WTC11 (cell line): ENCODE data around the gene NEURL4. TPM values are rescaled to one million over a fixed set of nuclear protein-coding genes. Genes with fewer than 3 reads are reported as not detected.

Experiments used
- ATAC-seq: fragments of 200-7000 bp; cut with Tn5 transposase; 2 replicates; pipeline ENCODE4 v1.10.0; 2021; ENCODE audit warnings: mild to moderate bottlenecking, moderate library complexity
- CTCF ChIA-PET: fragments of 300-600 bp; sonication (Branson Sonifier 250); formaldehyde crosslinking; loops from one replicate; lab custom pipeline; 2021; ENCODE audit warnings: antibody characterized with exemption; lab: Charles Lee
- POLR2A ChIA-PET: fragments of 350-600 bp; sonication (Branson Sonifier 250); formaldehyde crosslinking; loops from one replicate; lab custom pipeline; 2021; ENCODE audit warnings: antibody characterized with exemption; lab: Charles Lee
- DNase-seq: peaks from one replicate; pipeline ENCODE4 v3.0.0; 2021; ENCODE audit warnings: low spot score
- H3K27ac Mint-ChIP-seq: 2 replicates; pipeline ENCODE4 v1.8.0; 2021; ENCODE audit warnings: mixed read lengths
- H3K27me3 Mint-ChIP-seq: 2 replicates; pipeline ENCODE4 v1.8.0; 2021; ENCODE audit warnings: low read depth, mild to moderate bottlenecking, moderate library complexity, mixed read lengths
- H3K36me3 Mint-ChIP-seq: 2 replicates; pipeline ENCODE4 v1.8.0; 2021; ENCODE audit warnings: mixed read lengths
- H3K4me1 Mint-ChIP-seq: 2 replicates; pipeline ENCODE4 v1.8.0; 2022; ENCODE audit warnings: mixed read lengths
- H3K4me3 Mint-ChIP-seq: 2 replicates; pipeline ENCODE4 v1.8.0; 2021; ENCODE audit warnings: mild to moderate bottlenecking, moderate library complexity, mixed read lengths
- H3K9me3 Mint-ChIP-seq: 2 replicates; pipeline ENCODE4 v1.8.0; 2021; ENCODE audit warnings: mixed read lengths
- CBFB ChIP-seq: sonication (generic); formaldehyde crosslinking; IDR thresholded peaks from 2 replicates; pipeline ENCODE4 v1.8.1; 2022; ENCODE audit warnings: mild to moderate bottlenecking, low read depth, missing genetic modification reagents
- EMX1 ChIP-seq: fragments of 250-450 bp; sonication (Bioruptor Pico); IDR thresholded peaks from 2 replicates; pipeline ENCODE4 v1.8.0; 2021; ENCODE audit warnings: mild to moderate bottlenecking
- ETV6 ChIP-seq: sonication (generic); formaldehyde crosslinking; IDR thresholded peaks from 2 replicates; pipeline ENCODE4 v1.8.1; 2022; ENCODE audit warnings: mild to moderate bottlenecking, missing genetic modification reagents
- GABPB1 ChIP-seq: sonication (generic); formaldehyde crosslinking; IDR thresholded peaks from 2 replicates; pipeline ENCODE4 v1.8.1; 2023; ENCODE audit warnings: mild to moderate bottlenecking, missing genetic modification reagents
- GRHL2 ChIP-seq: fragments of 250-450 bp; sonication (Bioruptor Pico); IDR thresholded peaks from 2 replicates; pipeline ENCODE4 v1.8.0; 2022; ENCODE audit warnings: mild to moderate bottlenecking, moderate library complexity; ENCODE audit not compliant: insufficient replicate concordance, severe bottlenecking
- GTF2I ChIP-seq: fragments of 250-450 bp; sonication (Bioruptor Pico); conservative IDR thresholded peaks from 2 replicates; pipeline ENCODE4 v1.4.0; 2021; ENCODE audit warnings: mild to moderate bottlenecking
- MXD4 ChIP-seq: fragments of 250-450 bp; sonication (Bioruptor Pico); IDR thresholded peaks from 2 replicates; pipeline ENCODE4 v1.8.0; 2021; ENCODE audit warnings: mild to moderate bottlenecking, moderate library complexity, borderline replicate concordance
- NR3C1 ChIP-seq: sonication (generic); formaldehyde crosslinking; conservative IDR thresholded peaks from 2 replicates; pipeline ENCODE4 v1.8.1; 2023; ENCODE audit warnings: low read depth, mild to moderate bottlenecking, missing genetic modification reagents
- OVOL2 ChIP-seq: fragments of 250-450 bp; sonication (Bioruptor Pico); IDR thresholded peaks from 2 replicates; pipeline ENCODE4 v1.9.0; 2021; ENCODE audit warnings: mild to moderate bottlenecking, borderline replicate concordance
- PRRX2 ChIP-seq: fragments of 250-450 bp; sonication (Bioruptor Pico); IDR thresholded peaks from 2 replicates; pipeline ENCODE4 v1.8.0; 2021; ENCODE audit warnings: mild to moderate bottlenecking
- RORB ChIP-seq: fragments of 250-450 bp; sonication (Bioruptor Pico); IDR thresholded peaks from 2 replicates; pipeline ENCODE4 v1.9.0; 2021; ENCODE audit warnings: mild to moderate bottlenecking
- SOX15 ChIP-seq: fragments of 250-450 bp; sonication (Bioruptor Pico); IDR thresholded peaks from 2 replicates; pipeline ENCODE4 v1.9.0; 2021; ENCODE audit warnings: mild to moderate bottlenecking
- TEAD1 ChIP-seq: sonication (generic); formaldehyde crosslinking; IDR thresholded peaks from 2 replicates; pipeline ENCODE4 v1.8.0; 2022; ENCODE audit warnings: mild to moderate bottlenecking, missing genetic modification reagents
- ZNF232 ChIP-seq: sonication (generic); formaldehyde crosslinking; IDR thresholded peaks from 2 replicates; pipeline ENCODE4 v1.8.0; 2022; ENCODE audit warnings: mild to moderate bottlenecking, missing genetic modification reagents
- ZNF263 ChIP-seq: sonication (generic); formaldehyde crosslinking; IDR thresholded peaks from 2 replicates; pipeline ENCODE4 v1.8.1; 2022; ENCODE audit warnings: low read depth, mild to moderate bottlenecking, moderate library complexity, missing genetic modification reagents
- ZNF317 ChIP-seq: sonication (generic); formaldehyde crosslinking; IDR thresholded peaks from 2 replicates; pipeline ENCODE4 v1.8.1; 2023; ENCODE audit warnings: low read depth, mild to moderate bottlenecking, moderate library complexity, missing genetic modification reagents, borderline replicate concordance
- total RNA-seq: library from RNA; stranded (reverse); gene quantifications from 3 replicates; pipeline ENCODE4 v1.2.3, GENCODE V29; 2021
- TF ChIP-seq, protein P1 (sequence below): sonication (generic); formaldehyde crosslinking; IDR thresholded peaks from 2 replicates; pipeline ENCODE4 v1.8.0; 2022; ENCODE audit warnings: missing genetic modification reagents
- TF ChIP-seq, protein P2 (sequence below): sonication (generic); formaldehyde crosslinking; IDR thresholded peaks from 2 replicates; pipeline ENCODE4 v1.8.1; 2023; ENCODE audit warnings: mild to moderate bottlenecking, moderate library complexity, missing genetic modification reagents
- TF ChIP-seq, protein P3 (sequence below): fragments of 250-450 bp; sonication (Bioruptor Pico); IDR thresholded peaks from 2 replicates; pipeline ENCODE4 v1.9.0; 2021; ENCODE audit warnings: mild to moderate bottlenecking
- TF ChIP-seq, protein P4 (sequence below): sonication (generic); formaldehyde crosslinking; IDR thresholded peaks from 2 replicates; pipeline ENCODE4 v1.8.1; 2023; ENCODE audit warnings: mild to moderate bottlenecking, missing genetic modification reagents
- TF ChIP-seq, protein P5 (sequence below): sonication (generic); formaldehyde crosslinking; IDR thresholded peaks from 2 replicates; pipeline ENCODE4 v1.8.1; 2023; ENCODE audit warnings: mild to moderate bottlenecking, missing genetic modification reagents
- TF ChIP-seq, protein P6 (sequence below): sonication (generic); formaldehyde crosslinking; conservative IDR thresholded peaks from 2 replicates; pipeline ENCODE4 v1.8.1; 2023; ENCODE audit warnings: mild to moderate bottlenecking, low read depth, missing genetic modification reagents, moderate library complexity

NEURL4 gene
- total RNA-seq, 1 experiment from 2014 or later, result 64.4 TPM

DNA sequence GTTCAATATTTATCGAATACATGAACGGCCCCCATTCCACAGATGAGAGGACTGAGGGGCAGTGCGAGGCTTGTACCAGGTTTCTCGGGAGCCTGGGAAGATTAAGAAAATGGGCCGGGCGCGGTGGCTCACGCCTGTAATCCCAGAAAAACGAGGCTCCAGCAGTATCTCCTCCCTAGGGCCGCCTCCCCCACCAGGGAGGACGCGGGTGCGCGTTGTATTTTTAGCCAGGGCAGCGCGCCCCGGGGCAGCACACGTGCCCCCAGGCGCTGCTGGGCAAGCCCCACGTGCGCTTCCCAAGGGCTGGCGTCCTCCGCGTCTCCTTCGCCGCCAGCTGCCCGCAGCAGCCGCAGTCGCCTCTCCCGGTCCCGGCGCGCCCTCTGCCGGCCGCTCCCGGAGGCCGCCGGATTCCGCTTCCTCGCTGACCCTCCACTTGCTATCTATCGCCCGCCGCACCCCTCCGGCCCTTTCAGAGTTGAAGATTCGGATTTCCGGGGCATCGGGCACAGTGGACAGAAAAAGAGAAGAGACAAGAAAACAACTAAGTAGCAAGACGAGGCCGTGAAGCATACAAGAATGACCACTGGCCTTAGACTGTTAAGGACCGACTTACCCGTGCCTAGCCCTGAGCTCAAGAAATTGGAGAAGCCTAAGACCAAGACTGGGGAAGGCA, 32.8 kb downstream of the NEURL4 start (continued):
- TF ChIP-seq, protein P1, sequence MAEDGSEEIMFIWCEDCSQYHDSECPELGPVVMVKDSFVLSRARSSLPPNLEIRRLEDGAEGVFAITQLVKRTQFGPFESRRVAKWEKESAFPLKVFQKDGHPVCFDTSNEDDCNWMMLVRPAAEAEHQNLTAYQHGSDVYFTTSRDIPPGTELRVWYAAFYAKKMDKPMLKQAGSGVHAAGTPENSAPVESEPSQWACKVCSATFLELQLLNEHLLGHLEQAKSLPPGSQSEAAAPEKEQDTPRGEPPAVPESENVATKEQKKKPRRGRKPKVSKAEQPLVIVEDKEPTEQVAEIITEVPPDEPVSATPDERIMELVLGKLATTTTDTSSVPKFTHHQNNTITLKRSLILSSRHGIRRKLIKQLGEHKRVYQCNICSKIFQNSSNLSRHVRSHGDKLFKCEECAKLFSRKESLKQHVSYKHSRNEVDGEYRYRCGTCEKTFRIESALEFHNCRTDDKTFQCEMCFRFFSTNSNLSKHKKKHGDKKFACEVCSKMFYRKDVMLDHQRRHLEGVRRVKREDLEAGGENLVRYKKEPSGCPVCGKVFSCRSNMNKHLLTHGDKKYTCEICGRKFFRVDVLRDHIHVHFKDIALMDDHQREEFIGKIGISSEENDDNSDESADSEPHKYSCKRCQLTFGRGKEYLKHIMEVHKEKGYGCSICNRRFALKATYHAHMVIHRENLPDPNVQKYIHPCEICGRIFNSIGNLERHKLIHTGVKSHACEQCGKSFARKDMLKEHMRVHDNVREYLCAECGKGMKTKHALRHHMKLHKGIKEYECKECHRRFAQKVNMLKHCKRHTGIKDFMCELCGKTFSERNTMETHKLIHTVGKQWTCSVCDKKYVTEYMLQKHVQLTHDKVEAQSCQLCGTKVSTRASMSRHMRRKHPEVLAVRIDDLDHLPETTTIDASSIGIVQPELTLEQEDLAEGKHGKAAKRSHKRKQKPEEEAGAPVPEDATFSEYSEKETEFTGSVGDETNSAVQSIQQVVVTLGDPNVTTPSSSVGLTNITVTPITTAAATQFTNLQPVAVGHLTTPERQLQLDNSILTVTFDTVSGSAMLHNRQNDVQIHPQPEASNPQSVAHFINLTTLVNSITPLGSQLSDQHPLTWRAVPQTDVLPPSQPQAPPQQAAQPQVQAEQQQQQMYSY (CRISPR knock-in tag), result peak; percentile 49; the same call in 1 of the 2 replicates
- no peak for TF ChIP-seq EMX1 (CRISPR knock-in tag)
- peak; percentile 54; the same call in 1 of the 2 replicates for TF ChIP-seq GABPB1 (CRISPR knock-in tag)
- TF ChIP-seq, protein P2, sequence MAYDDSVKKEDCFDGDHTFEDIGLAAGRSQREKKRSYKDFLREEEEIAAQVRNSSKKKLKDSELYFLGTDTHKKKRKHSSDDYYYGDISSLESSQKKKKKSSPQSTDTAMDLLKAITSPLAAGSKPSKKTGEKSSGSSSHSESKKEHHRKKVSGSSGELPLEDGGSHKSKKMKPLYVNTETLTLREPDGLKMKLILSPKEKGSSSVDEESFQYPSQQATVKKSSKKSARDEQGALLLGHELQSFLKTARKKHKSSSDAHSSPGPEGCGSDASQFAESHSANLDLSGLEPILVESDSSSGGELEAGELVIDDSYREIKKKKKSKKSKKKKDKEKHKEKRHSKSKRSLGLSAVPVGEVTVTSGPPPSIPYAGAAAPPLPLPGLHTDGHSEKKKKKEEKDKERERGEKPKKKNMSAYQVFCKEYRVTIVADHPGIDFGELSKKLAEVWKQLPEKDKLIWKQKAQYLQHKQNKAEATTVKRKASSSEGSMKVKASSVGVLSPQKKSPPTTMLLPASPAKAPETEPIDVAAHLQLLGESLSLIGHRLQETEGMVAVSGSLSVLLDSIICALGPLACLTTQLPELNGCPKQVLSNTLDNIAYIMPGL (CRISPR knock-in tag), result peak; percentile 92
- TF ChIP-seq CBFB (CRISPR knock-in tag), result no peak
- no peak for TF ChIP-seq OVOL2 (CRISPR knock-in tag)
- TF ChIP-seq ZNF317 (CRISPR knock-in tag), result peak; percentile 27; the same call in 1 of the 2 replicates
- TF ChIP-seq TEAD1 (CRISPR knock-in tag), result peak; percentile 97
- TF ChIP-seq ZNF232 (CRISPR knock-in tag), result peak; percentile 95
- TF ChIP-seq, protein P3, sequence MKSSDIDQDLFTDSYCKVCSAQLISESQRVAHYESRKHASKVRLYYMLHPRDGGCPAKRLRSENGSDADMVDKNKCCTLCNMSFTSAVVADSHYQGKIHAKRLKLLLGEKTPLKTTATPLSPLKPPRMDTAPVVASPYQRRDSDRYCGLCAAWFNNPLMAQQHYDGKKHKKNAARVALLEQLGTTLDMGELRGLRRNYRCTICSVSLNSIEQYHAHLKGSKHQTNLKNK (CRISPR knock-in tag), result no peak
- no peak for TF ChIP-seq RORB (CRISPR knock-in tag)
- no peak for TF ChIP-seq MXD4 (CRISPR knock-in tag)
- TF ChIP-seq, protein P4, sequence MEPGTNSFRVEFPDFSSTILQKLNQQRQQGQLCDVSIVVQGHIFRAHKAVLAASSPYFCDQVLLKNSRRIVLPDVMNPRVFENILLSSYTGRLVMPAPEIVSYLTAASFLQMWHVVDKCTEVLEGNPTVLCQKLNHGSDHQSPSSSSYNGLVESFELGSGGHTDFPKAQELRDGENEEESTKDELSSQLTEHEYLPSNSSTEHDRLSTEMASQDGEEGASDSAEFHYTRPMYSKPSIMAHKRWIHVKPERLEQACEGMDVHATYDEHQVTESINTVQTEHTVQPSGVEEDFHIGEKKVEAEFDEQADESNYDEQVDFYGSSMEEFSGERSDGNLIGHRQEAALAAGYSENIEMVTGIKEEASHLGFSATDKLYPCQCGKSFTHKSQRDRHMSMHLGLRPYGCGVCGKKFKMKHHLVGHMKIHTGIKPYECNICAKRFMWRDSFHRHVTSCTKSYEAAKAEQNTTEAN (CRISPR knock-in tag), result peak; percentile 81; the same call in 1 of the 2 replicates
- peak; percentile 66; the same call in 1 of the 2 replicates for TF ChIP-seq NR3C1

DNA sequence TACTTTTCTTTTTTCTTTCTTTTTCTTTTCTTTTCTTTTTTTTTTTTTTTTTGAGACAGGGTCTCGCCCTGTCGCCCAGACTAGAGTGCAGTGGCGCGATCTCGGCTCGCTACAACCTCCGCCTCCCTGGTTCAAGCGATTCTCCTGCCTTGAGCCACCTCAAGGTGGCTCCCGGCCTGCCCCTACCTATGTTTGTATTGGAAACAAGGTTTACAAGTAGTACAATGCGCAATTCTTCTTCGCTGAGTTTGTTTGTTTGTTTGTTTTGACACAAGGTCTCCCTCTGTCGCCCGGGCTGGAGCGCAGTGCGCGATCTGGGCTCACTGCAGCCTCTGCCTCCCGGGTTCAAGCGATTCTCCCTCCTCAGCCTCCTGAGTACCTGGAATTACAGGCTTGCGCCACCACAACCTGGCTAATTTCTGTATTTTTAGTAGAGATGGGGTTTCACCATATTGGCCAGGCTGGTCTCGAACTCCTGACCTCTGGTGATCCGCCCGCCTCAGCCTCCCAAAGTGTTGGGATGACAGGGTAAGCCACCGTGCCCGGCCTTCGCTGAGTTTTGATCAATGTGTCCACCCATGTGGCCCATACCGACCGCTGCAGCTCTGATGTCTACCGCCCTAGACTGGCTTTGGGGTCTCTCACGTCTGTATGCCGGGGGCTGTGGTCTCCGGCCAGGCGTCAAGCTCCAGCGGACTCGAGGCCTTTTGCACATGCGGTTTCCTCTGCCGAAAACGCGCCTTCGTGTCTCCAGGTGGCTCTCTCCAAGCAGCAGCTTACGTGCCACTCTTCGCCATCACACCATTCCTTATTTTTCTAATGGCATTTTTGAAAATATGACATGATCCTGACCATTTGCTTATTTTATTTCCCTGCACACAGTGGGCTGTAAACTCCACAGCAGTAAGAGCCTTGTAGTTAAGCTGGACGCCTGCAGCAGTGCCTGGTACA, 33.6 kb downstream of the NEURL4 start:
- H3K27ac Mint-ChIP-seq, result peak overlapping the region; percentile 45; the same call in 1 of the 2 replicates
- ChIA-PET CTCF (interaction anchor here (0.7 to 4.1 kb wide), 25 partner anchors 7 to 249 kb away, joined by 3 to 119 read pairs (median 4); partner anchors contain the start of genes ACADVL, ACAP1, DLG4 and DVL2), POLR2A (interaction anchor here (1.2 to 1.4 kb wide), 2 partner anchors 11 to 15 kb away, joined by 3 to 7 read pairs; no protein-coding TSS in a partner anchor)
- ATAC-seq (no peak), DNase-seq (no peak)
- peaks cover 23% of the 10 kb centered on the region for H3K4me1 Mint-ChIP-seq
- H3K36me3 Mint-ChIP-seq, result no peaks in the 10 kb centered on the region
- no peaks in the 10 kb centered on the region for H3K9me3 Mint-ChIP-seq
- peak overlapping the region; percentile 70 for H3K4me3 Mint-ChIP-seq
- no peak for TF ChIP-seq ETV6 (CRISPR knock-in tag)
- TF ChIP-seq GTF2I (CRISPR knock-in tag), result no peak
- TF ChIP-seq PRRX2 (CRISPR knock-in tag), result no peak
- no peak for TF ChIP-seq SOX15 (CRISPR knock-in tag)
- TF ChIP-seq, protein P5, sequence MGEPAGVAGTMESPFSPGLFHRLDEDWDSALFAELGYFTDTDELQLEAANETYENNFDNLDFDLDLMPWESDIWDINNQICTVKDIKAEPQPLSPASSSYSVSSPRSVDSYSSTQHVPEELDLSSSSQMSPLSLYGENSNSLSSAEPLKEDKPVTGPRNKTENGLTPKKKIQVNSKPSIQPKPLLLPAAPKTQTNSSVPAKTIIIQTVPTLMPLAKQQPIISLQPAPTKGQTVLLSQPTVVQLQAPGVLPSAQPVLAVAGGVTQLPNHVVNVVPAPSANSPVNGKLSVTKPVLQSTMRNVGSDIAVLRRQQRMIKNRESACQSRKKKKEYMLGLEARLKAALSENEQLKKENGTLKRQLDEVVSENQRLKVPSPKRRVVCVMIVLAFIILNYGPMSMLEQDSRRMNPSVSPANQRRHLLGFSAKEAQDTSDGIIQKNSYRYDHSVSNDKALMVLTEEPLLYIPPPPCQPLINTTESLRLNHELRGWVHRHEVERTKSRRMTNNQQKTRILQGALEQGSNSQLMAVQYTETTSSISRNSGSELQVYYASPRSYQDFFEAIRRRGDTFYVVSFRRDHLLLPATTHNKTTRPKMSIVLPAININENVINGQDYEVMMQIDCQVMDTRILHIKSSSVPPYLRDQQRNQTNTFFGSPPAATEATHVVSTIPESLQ (CRISPR knock-in tag), result no peak
- TF ChIP-seq, protein P6, sequence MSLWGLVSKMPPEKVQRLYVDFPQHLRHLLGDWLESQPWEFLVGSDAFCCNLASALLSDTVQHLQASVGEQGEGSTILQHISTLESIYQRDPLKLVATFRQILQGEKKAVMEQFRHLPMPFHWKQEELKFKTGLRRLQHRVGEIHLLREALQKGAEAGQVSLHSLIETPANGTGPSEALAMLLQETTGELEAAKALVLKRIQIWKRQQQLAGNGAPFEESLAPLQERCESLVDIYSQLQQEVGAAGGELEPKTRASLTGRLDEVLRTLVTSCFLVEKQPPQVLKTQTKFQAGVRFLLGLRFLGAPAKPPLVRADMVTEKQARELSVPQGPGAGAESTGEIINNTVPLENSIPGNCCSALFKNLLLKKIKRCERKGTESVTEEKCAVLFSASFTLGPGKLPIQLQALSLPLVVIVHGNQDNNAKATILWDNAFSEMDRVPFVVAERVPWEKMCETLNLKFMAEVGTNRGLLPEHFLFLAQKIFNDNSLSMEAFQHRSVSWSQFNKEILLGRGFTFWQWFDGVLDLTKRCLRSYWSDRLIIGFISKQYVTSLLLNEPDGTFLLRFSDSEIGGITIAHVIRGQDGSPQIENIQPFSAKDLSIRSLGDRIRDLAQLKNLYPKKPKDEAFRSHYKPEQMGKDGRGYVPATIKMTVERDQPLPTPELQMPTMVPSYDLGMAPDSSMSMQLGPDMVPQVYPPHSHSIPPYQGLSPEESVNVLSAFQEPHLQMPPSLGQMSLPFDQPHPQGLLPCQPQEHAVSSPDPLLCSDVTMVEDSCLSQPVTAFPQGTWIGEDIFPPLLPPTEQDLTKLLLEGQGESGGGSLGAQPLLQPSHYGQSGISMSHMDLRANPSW, result no peak
- TF ChIP-seq GRHL2, result no peak
- no peak for TF ChIP-seq ZNF263
- H3K27me3 Mint-ChIP-seq, result peaks cover 78% of the 10 kb centered on the region
